ENCODE results near the gene ERG28. TPM values are rescaled to one million over a fixed set of nuclear protein-coding genes. Genes with fewer than 3 reads are reported as not detected.

The ERG28 gene
- total and polyA plus RNA-seq, 2 donors: 5.0 to 11.5 TPM

DNA sequence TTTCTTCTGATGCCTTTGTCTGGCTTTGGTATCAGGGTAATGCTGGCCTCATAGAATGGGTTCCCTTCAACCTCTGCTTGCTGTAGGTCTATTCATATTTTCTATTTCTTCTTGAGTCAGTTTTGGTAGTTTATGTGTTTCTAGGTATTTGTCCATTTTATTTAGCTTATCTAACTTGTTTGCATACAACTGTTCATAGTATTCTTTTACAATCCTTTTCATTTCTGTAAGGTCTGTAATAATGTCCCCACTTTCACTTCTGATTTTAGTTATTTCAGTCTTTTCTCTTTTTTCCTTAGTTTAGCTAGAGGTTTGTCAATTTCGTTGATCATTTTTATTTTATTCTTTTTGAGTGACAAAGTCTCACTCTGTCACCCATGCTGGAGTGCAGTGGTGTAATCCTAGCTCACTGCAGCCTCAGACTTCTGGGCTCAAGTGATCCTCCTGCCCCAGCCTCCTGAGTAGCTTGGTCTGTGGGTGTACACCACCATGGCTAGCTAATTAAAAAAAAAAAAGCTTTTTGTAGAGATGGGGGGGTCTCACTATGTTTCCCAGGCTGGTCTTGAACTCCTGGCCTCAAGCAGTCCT is 12.0 kb upstream of the ERG28 start:
- Histone ChIP-seq H3K4me3 (ENCODE audit: low read length in 2 of 2) (no peak overlapping the region), H3K36me3 (ENCODE audit: control insufficient read depth in 2 of 2, insufficient read depth in 2 of 2, low read length in 1 of 2) (peaks cover 3 to 9% of the 10 kb centered on the region in 2 donors), H3K9me3 (ENCODE audit: control insufficient read depth in 2 of 2, insufficient read depth in 1 of 2, low read length in 1 of 2) (no peaks in the 10 kb centered on the region), H3K27ac (ENCODE audit: low read depth in 1 of 2, low read length in 1 of 2) (no peak overlapping the region), H3K4me1 (ENCODE audit: control insufficient read depth in 2 of 2, insufficient read depth in 2 of 2, low read length in 2 of 2) (no peaks in the 10 kb centered on the region), H3K27me3 (ENCODE audit: control insufficient read depth in 2 of 2, insufficient read depth in 1 of 2, low read length in 1 of 2) (no peaks in the 10 kb centered on the region)
- no peak for DNase-seq (ENCODE audit: low read depth in 6 of 9, low spot score in 9 of 9)
- 93% methylated on average over 1 of the region's 1 CpG for WGBS

DNA sequence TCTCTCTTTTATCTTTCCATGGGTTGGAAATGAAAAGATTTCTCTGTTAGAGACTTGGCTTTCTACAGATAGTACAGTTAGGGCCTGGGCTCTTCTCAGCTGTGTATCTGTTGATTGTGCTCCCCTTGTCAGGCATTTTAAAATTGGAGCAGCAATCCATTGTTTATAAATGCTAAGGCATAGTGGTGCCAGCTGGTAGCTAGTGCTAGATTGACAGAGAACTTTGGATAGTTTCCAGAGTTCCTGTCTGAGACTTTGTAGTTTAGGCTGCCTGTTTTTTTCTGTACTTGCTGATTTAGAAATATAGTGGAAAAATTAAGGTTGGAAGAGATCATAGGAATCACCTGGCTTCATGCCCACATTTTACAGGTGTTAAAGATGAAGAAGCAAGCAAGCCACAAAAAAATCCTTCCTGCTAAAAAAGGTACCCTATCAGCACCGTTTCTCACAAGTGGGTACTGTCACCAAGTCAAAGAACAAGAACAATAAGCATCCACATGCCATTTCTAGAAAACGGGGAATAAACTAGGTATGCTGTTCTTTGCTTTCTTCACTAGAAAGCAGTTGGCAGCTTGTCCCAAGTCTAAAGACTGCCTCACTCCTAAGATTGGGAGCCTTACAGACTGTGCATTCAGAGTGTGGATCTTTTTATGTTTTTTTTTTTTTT is 6.6 kb upstream of the ERG28 start:
- WGBS: 89% methylated on average over 2 of the region's 2 CpGs
- H3K4me3 ChIP-seq (ENCODE audit: low read length in 2 of 2): no peak overlapping the region
- peaks cover 0 to under 1% of the 10 kb centered on the region in 2 donors for H3K4me1 ChIP-seq (ENCODE audit: control insufficient read depth in 2 of 2, insufficient read depth in 2 of 2, low read length in 2 of 2)
- H3K9me3 ChIP-seq (ENCODE audit: control insufficient read depth in 2 of 2, insufficient read depth in 1 of 2, low read length in 1 of 2): no peaks in the 10 kb centered on the region
- H3K27ac ChIP-seq (ENCODE audit: low read depth in 1 of 2, low read length in 1 of 2): no peak overlapping the region
- no peak for DNase-seq (ENCODE audit: low read depth in 6 of 9, low spot score in 9 of 9)
- peaks cover 6 to 9% of the 10 kb centered on the region in 2 donors for H3K36me3 ChIP-seq (ENCODE audit: control insufficient read depth in 2 of 2, insufficient read depth in 2 of 2, low read length in 1 of 2)
- no peaks in the 10 kb centered on the region for H3K27me3 ChIP-seq (ENCODE audit: control insufficient read depth in 2 of 2, insufficient read depth in 1 of 2, low read length in 1 of 2)

DNA sequence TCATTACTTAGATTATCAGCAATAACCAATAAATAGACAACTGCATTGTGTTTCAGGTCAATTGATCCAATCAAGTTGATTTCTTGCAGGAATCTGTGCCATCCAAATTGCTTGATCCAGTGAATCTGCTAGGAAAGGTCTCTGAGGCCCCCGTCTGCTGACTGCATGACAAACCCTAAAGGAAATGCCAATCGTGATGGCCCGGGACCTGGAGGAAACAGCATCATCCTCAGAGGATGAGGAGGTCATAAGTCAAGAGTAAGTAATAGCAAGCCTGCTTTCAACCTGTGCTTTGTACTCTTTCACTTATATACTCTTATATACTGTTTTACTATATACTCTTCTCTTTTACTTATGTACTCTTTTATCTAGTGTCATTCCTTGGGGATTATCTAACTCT is 2.3 kb upstream of the ERG28 start:
- peaks cover 3 to 10% of the 10 kb centered on the region in 2 donors for H3K4me1 ChIP-seq (ENCODE audit: control insufficient read depth in 2 of 2, insufficient read depth in 2 of 2, low read length in 2 of 2)
- WGBS: 94% methylated on average over 3 of the region's 3 CpGs
- H3K4me3 ChIP-seq (ENCODE audit: low read length in 2 of 2): no peak overlapping the region
- H3K27ac ChIP-seq (ENCODE audit: low read depth in 1 of 2, low read length in 1 of 2): no peak overlapping the region
- DNase-seq (ENCODE audit: low read depth in 6 of 9, low spot score in 9 of 9): no peak
- no peaks in the 10 kb centered on the region for H3K27me3 ChIP-seq (ENCODE audit: control insufficient read depth in 2 of 2, insufficient read depth in 1 of 2, low read length in 1 of 2)
- H3K36me3 ChIP-seq (ENCODE audit: control insufficient read depth in 2 of 2, insufficient read depth in 2 of 2, low read length in 1 of 2): peaks cover 0 to 3% of the 10 kb centered on the region in 2 donors
- no peaks in the 10 kb centered on the region for H3K9me3 ChIP-seq (ENCODE audit: control insufficient read depth in 2 of 2, insufficient read depth in 1 of 2, low read length in 1 of 2)

- peak overlapping the region; percentile 84 to 92 for H3K4me3 ChIP-seq (ENCODE audit: low read length in 2 of 2)
- H3K27ac ChIP-seq (ENCODE audit: low read depth in 1 of 2, low read length in 1 of 2): peak overlapping the region; percentile 80 to 92
- H3K36me3 ChIP-seq (ENCODE audit: control insufficient read depth in 2 of 2, insufficient read depth in 2 of 2, low read length in 1 of 2): peaks cover 2 to 4% of the 10 kb centered on the region in 2 donors
- WGBS: under 1% methylated on average over 18 of the region's 18 CpGs
- H3K4me1 ChIP-seq (ENCODE audit: control insufficient read depth in 2 of 2, insufficient read depth in 2 of 2, low read length in 2 of 2): peaks cover 3 to 10% of the 10 kb centered on the region in 2 donors
- no peaks in the 10 kb centered on the region for H3K9me3 ChIP-seq (ENCODE audit: control insufficient read depth in 2 of 2, insufficient read depth in 1 of 2, low read length in 1 of 2)
- DNase-seq (ENCODE audit: low read depth in 6 of 9, low spot score in 9 of 9): peak in 1 of 9 donors; percentile 4
- H3K27me3 ChIP-seq (ENCODE audit: control insufficient read depth in 2 of 2, insufficient read depth in 1 of 2, low read length in 1 of 2): no peaks in the 10 kb centered on the region
Observed at GRCh38 chr14:75661499-75661814, 781 bp upstream of the ERG28 start.

DNA sequence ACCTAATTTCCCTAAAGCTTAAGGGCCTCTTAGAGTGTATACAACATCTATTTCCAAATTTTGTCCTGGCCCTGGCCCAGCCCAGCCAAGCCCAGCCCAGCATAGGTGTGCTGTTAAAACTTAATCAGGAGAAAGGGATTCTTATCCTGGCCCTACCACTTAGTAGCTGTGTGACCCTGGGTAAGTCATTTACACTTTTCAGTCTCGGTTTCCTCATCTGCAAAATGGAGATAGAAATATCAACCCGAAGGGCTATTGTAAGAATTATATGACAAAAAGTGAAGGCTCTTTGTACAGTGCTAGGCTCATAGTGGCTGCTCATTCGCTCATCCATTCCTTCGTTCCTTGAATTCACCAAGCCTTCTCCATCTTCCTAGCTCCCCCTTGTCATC is 442 bp downstream of the ERG28 start:
- peak overlapping the region; percentile 83 to 92 for H3K27ac ChIP-seq (ENCODE audit: low read depth in 1 of 2, low read length in 1 of 2)
- H3K9me3 ChIP-seq (ENCODE audit: control insufficient read depth in 2 of 2, insufficient read depth in 1 of 2, low read length in 1 of 2): no peaks in the 10 kb centered on the region
- peaks cover 3 to 10% of the 10 kb centered on the region in 2 donors for H3K4me1 ChIP-seq (ENCODE audit: control insufficient read depth in 2 of 2, insufficient read depth in 2 of 2, low read length in 2 of 2)
- no peaks in the 10 kb centered on the region for H3K27me3 ChIP-seq (ENCODE audit: control insufficient read depth in 2 of 2, insufficient read depth in 1 of 2, low read length in 1 of 2)
- H3K36me3 ChIP-seq (ENCODE audit: control insufficient read depth in 2 of 2, insufficient read depth in 2 of 2, low read length in 1 of 2): peaks cover 3 to 7% of the 10 kb centered on the region in 2 donors
- peak overlapping the region; percentile 84 to 92 for H3K4me3 ChIP-seq (ENCODE audit: low read length in 2 of 2)
- DNase-seq (ENCODE audit: low read depth in 6 of 9, low spot score in 9 of 9): peak in 2 of 9 donors; percentile 2 to 13
- WGBS: 24% methylated on average over 4 of the region's 4 CpGs

DNA sequence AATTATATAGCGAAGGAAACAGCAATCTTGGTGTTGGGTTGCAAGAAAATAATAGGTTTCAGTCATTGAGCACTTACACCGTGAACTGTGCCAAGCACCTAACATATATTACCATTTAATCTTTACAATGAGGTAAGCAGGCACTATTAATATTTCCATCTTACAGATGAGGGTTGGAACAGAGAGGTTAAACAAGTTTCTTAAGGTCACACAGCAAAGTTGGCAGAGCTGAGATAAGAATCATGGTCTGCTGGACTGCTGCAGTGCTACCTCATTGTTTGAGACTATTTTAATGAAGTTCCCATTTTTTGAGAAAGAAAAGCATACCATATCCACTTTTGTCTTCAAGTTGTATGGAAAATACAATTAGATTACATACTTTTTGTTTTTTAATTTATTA is 1.7 kb downstream of the ERG28 start:
- no peaks in the 10 kb centered on the region for H3K9me3 ChIP-seq (ENCODE audit: control insufficient read depth in 2 of 2, insufficient read depth in 1 of 2, low read length in 1 of 2)
- H3K4me3 ChIP-seq (ENCODE audit: low read length in 2 of 2): no peak overlapping the region
- H3K27ac ChIP-seq (ENCODE audit: low read depth in 1 of 2, low read length in 1 of 2): no peak overlapping the region
- H3K27me3 ChIP-seq (ENCODE audit: control insufficient read depth in 2 of 2, insufficient read depth in 1 of 2, low read length in 1 of 2): no peaks in the 10 kb centered on the region
- WGBS: 100% methylated on average over 2 of the region's 2 CpGs
- H3K36me3 ChIP-seq (ENCODE audit: control insufficient read depth in 2 of 2, insufficient read depth in 2 of 2, low read length in 1 of 2): peaks cover 8 to 11% of the 10 kb centered on the region in 2 donors
- H3K4me1 ChIP-seq (ENCODE audit: control insufficient read depth in 2 of 2, insufficient read depth in 2 of 2, low read length in 2 of 2): peaks cover 3 to 10% of the 10 kb centered on the region in 2 donors
- no peak for DNase-seq (ENCODE audit: low read depth in 6 of 9, low spot score in 9 of 9)

- WGBS: 95% methylated on average over 4 of the region's 4 CpGs
- H3K27me3 ChIP-seq (ENCODE audit: control insufficient read depth in 2 of 2, insufficient read depth in 1 of 2, low read length in 1 of 2): no peaks in the 10 kb centered on the region
- H3K36me3 ChIP-seq (ENCODE audit: control insufficient read depth in 2 of 2, insufficient read depth in 2 of 2, low read length in 1 of 2): peaks cover 13 to 22% of the 10 kb centered on the region in 2 donors
- H3K4me1 ChIP-seq (ENCODE audit: control insufficient read depth in 2 of 2, insufficient read depth in 2 of 2, low read length in 2 of 2): peaks cover 3 to 10% of the 10 kb centered on the region in 2 donors
- DNase-seq (ENCODE audit: low read depth in 6 of 9, low spot score in 9 of 9): no peak
- H3K4me3 ChIP-seq (ENCODE audit: low read length in 2 of 2): no peak overlapping the region
- no peaks in the 10 kb centered on the region for H3K9me3 ChIP-seq (ENCODE audit: control insufficient read depth in 2 of 2, insufficient read depth in 1 of 2, low read length in 1 of 2)
- no peak overlapping the region for H3K27ac ChIP-seq (ENCODE audit: low read depth in 1 of 2, low read length in 1 of 2)
Observed at GRCh38 chr14:75657331-75657730, 3.3 kb downstream of the ERG28 start.

DNA sequence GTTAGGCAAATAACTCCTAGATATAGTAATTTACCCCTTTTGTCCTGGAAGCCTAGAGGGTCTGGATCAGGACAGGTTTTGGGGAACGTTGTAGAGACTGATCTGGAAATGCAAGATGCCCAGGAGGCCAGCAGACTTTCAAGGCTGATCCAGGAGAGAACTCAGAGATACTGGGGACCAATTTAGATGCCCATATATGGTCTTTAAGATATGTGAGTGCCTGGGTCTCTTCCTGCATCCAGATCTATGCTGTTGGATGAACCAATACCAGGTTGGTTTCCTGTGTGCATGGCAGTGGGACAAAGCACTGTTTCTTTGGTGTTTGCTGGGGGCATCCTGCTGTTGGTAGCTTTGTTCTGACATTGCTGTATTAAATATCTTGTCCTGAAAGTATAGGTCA is 5.4 kb downstream of the ERG28 start:
- Histone ChIP-seq H3K36me3 (ENCODE audit: control insufficient read depth in 2 of 2, insufficient read depth in 2 of 2, low read length in 1 of 2) (peaks cover 33 to 41% of the 10 kb centered on the region in 2 donors), H3K27ac (ENCODE audit: low read depth in 1 of 2, low read length in 1 of 2) (no peak overlapping the region), H3K4me1 (ENCODE audit: control insufficient read depth in 2 of 2, insufficient read depth in 2 of 2, low read length in 2 of 2) (peaks cover under 1 to 7% of the 10 kb centered on the region in 2 donors), H3K4me3 (ENCODE audit: low read length in 2 of 2) (no peak overlapping the region), H3K27me3 (ENCODE audit: control insufficient read depth in 2 of 2, insufficient read depth in 1 of 2, low read length in 1 of 2) (no peaks in the 10 kb centered on the region), H3K9me3 (ENCODE audit: control insufficient read depth in 2 of 2, insufficient read depth in 1 of 2, low read length in 1 of 2) (no peaks in the 10 kb centered on the region)
- DNase-seq (ENCODE audit: low read depth in 6 of 9, low spot score in 9 of 9): no peak
- 0% methylated on average over 1 of the region's 1 CpG for WGBS

- Histone ChIP-seq H3K9me3 (ENCODE audit: control insufficient read depth in 2 of 2, insufficient read depth in 1 of 2, low read length in 1 of 2) (no peaks in the 10 kb centered on the region), H3K4me3 (ENCODE audit: low read length in 2 of 2) (no peak overlapping the region), H3K4me1 (ENCODE audit: control insufficient read depth in 2 of 2, insufficient read depth in 2 of 2, low read length in 2 of 2) (no peaks in the 10 kb centered on the region), H3K36me3 (ENCODE audit: control insufficient read depth in 2 of 2, insufficient read depth in 2 of 2, low read length in 1 of 2) (peaks cover 37 to 49% of the 10 kb centered on the region in 2 donors), H3K27me3 (ENCODE audit: control insufficient read depth in 2 of 2, insufficient read depth in 1 of 2, low read length in 1 of 2) (no peaks in the 10 kb centered on the region), H3K27ac (ENCODE audit: low read depth in 1 of 2, low read length in 1 of 2) (no peak overlapping the region)
- 22% methylated on average over 4 of the region's 4 CpGs for WGBS
- peak in 8 of 9 donors; percentile 33 to 79 (median 64) for DNase-seq (ENCODE audit: low read depth in 6 of 9, low spot score in 9 of 9)
Observed at GRCh38 chr14:75654127-75654732, 6.4 kb downstream of the ERG28 start.
